Testis (tissue), 3 donors: ENCODE data around the gene ANKRD16. TPM values are rescaled to one million over a fixed set of nuclear protein-coding genes. Genes with fewer than 3 reads are reported as not detected.
"Not testable (repeated sequence)": the region's sequence is repeated elsewhere in the genome, so short reads cannot be mapped to it uniquely, and the experiment has no call there.

ENCODE experiments used
- DNase-seq: peaks from one replicate; pipeline ENCODE4 v3.0.0-alpha.2; 2019
- H3K27ac ChIP-seq, 2 donors: fragments of 200-600 bp; sonication (generic); one replicate each; pipeline ENCODE4 v1.5.1; 2019
- H3K27me3 ChIP-seq: fragments of 200-600 bp; sonication (generic); one replicate; pipeline ENCODE4 v1.5.1; 2019
- H3K36me3 ChIP-seq: fragments of 200-600 bp; sonication (generic); one replicate; pipeline ENCODE4 v1.5.1; 2017; ENCODE audit warnings: low read depth; ENCODE audit errors: missing control alignments
- H3K4me1 ChIP-seq: fragments of 200-600 bp; sonication (generic); one replicate; pipeline ENCODE4 v1.5.1; 2019
- H3K4me3 ChIP-seq, 2 donors: fragments of 200-600 bp; sonication (generic); one replicate each; pipeline ENCODE4 v1.5.1; 2017 to 2019
- H3K9me3 ChIP-seq: fragments of 200-600 bp; sonication (generic); one replicate; pipeline ENCODE4 v1.5.1; 2017
- POLR2A ChIP-seq: fragments of 450-650 bp; IDR thresholded peaks from one replicate; pipeline ENCODE4 v1.6.1; 2017; ENCODE audit warnings: antibody characterized with exemption, mild to moderate bottlenecking, moderate library complexity
- WGBS, 2 donors: methylation state at CpG; one replicate each; pipeline ENCODE4 v1.1.5; 2018; 5-methylcytosine and 5-hydroxymethylcytosine counted together
- intact Hi-C: fragments of 100-400 bp; cut with DNase I; formaldehyde crosslinking; loops from one replicate; pipeline ENCODE4 v1.15.1; 2023; ENCODE audit warnings: low total_unique reads
- polyA plus RNA-seq: library from polyadenylated mRNA; stranded (reverse); fragments of 350-450 nt; fragmentation: Illumina TruSeq; extraction: RNeasy Lipid Tissue Mini Kit (QIAGEN cat#74804); gene quantifications from one replicate; pipeline ENCODE4 v1.2.3, GENCODE V29; 2014; ENCODE audit warnings: low read depth, low replicate concordance; ENCODE audit not compliant: insufficient read depth
- total RNA-seq, 2 donors: library from RNA; depleted of rRNA; stranded (reverse); fragments of >200 nt; gene quantifications; one replicate each; pipeline ENCODE4 v1.2.3, GENCODE V29; 2016
- TF ChIP-seq, protein P1 (sequence below), 3 experiments: fragments of 450-650 bp in 2 of 3; fragments of 200-600 bp in 1 of 3; sonication (generic) in 1 of 3; IDR thresholded peaks; one replicate each; pipeline ENCODE4 v1.5.1; 2016 to 2019; ENCODE audit warnings: antibody characterized with exemption in 3 of 3, mild to moderate bottlenecking in 2 of 3, moderate library complexity in 1 of 3

ANKRD16 gene
- total and polyA plus RNA-seq, 3 donors from 2014 or later: 14.2 to 32.1 (median 30.3) TPM

DNA sequence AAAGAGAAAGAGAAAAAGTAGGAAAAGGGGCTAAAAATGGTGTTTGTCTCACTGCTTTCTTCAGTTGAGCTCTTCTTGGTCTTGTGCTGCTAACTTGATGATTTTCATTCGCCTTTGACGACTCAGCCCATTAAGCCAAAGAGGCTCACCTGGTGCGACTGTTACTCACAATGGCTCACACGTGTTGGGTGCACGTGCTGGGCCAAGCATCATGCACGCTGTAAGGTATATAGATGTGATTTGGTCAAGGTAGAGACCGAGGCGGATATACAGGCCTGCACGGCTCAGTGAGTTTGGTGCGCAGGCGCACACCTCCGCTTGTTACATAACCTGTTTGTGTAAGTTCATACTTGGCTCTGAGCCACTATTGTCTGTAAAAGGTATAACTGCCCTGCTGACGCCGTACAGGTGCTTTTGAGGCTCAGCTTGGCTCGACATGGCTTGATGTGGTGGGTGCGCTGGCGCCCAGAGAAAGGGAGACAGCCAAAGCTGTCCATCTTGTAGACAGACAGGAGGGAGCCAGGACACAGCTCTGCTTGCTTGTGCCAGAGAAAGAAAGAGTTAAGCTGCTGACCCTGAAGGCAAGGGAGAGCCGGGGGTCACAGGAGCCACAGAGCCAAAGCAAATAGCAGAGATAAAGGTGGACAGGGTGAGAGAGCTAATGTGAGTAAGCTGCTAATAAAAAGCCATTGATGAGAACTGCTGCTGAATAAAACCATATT lies 33.6 kb downstream of the ANKRD16 start:
- intact Hi-C loops: no loop called here
- no peaks in the 10 kb centered on the region for H3K9me3 ChIP-seq
- H3K27ac ChIP-seq: no peak overlapping the region
- no peaks in the 10 kb centered on the region for H3K36me3 ChIP-seq
- no peaks in the 10 kb centered on the region for H3K4me1 ChIP-seq
- 68 to 90% methylated on average over 12 to 18 of the region's 18 CpGs for WGBS, 2 donors
- H3K4me3 ChIP-seq: no peak overlapping the region
- DNase-seq: no peak
- no peaks in the 10 kb centered on the region for H3K27me3 ChIP-seq
- TF ChIP-seq POLR2A: no peak
- TF ChIP-seq, protein P1, sequence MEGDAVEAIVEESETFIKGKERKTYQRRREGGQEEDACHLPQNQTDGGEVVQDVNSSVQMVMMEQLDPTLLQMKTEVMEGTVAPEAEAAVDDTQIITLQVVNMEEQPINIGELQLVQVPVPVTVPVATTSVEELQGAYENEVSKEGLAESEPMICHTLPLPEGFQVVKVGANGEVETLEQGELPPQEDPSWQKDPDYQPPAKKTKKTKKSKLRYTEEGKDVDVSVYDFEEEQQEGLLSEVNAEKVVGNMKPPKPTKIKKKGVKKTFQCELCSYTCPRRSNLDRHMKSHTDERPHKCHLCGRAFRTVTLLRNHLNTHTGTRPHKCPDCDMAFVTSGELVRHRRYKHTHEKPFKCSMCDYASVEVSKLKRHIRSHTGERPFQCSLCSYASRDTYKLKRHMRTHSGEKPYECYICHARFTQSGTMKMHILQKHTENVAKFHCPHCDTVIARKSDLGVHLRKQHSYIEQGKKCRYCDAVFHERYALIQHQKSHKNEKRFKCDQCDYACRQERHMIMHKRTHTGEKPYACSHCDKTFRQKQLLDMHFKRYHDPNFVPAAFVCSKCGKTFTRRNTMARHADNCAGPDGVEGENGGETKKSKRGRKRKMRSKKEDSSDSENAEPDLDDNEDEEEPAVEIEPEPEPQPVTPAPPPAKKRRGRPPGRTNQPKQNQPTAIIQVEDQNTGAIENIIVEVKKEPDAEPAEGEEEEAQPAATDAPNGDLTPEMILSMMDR (IDR thresholded peaks at IDR 0.05): no peak

DNA sequence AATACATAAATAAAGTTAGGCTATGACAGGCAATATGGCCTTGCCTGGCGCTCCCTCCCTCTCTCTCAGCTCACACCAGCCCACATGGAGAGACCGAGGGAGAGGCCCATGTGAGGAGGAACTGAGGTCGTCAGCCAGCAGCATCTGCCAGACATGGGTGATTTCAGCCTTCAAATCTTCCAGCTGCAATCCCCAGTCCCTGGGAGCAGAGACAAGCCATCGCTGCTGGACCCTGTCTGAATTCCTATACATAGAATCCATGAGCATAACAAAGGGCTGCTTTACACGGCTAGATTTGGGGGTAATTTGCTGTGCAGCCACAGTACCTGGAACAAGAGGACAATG lies 35.6 kb downstream of the ANKRD16 start:
- no peak for TF ChIP-seq POLR2A
- TF ChIP-seq, protein P1 (IDR thresholded peaks at IDR 0.05): no peak
- intact Hi-C loops: no loop called here
- Histone ChIP-seq H3K36me3 (no peaks in the 10 kb centered on the region), H3K27me3 (no peaks in the 10 kb centered on the region), H3K9me3 (no peaks in the 10 kb centered on the region), H3K4me3 (no peak overlapping the region), H3K27ac (no peak overlapping the region), H3K4me1 (no peaks in the 10 kb centered on the region)
- WGBS, 2 donors: 83 to 87% methylated on average over 5 of the region's 5 CpGs
- no peak for DNase-seq

DNA sequence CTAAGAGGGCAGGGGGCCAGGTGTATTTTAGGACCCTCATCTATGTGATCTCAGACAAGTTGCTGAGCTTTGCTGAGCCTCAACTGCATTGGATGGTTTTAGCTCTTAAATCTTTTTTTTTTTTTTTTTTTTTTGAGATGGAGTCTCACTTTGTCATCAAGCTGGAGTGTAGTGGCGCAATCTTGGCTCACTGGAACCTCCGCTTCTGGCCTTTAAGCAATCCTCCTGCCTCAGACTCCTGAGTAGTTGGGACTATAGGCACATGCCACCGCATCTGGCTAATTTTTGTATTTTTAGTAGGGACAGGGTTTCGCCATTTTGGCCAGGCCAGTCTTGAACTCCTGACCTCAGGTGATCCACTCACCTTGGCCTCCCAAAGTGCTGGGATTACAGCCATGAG lies 43.0 kb downstream of the ANKRD16 start:
- DNase-seq, H3K4me1 ChIP-seq, intact Hi-C loops, H3K9me3 ChIP-seq, H3K27ac ChIP-seq, H3K36me3 ChIP-seq, H3K4me3 ChIP-seq, H3K27me3 ChIP-seq: not testable (repeated sequence)
- WGBS, 2 donors: 97 to 100% methylated on average over 4 of the region's 4 CpGs

DNA sequence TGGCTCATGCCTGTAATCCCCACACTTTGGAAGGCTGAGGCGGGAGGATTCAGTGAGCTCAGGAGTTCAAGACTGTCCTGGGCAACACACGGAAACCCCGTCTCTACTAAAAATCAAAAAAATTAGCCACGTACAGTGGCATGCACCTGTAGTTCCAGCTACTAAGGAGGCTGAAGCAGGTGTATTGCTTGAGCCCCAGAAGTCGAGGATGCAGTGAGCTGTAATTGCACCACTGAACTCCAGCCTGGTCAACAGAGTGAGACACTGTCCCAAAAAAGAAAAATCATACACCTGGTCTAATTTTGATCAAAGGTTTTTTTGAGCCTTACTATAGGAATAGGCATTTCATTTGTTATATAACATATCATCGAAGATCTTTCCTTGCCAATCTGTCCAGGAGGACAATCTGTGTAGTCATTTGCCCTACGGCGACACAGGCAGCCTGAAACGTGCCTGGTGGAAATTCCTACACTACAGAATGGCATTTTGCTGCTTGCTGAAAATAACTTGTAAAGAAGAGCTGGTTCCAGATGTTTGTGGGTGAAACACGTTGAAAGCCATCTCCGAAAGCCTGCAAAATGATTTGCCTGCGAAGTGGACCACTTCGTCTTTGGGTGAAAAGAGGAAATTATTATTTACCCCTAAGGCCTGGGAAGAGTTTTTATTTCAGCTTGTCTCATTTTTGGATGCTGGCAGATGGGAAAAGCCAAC lies 45.2 kb downstream of the ANKRD16 start:
- intact Hi-C loops: no loop called here
- 69 to 80% methylated on average over 13 of the region's 13 CpGs for WGBS, 2 donors
- H3K9me3 ChIP-seq: no peaks in the 10 kb centered on the region
- H3K27me3 ChIP-seq: no peaks in the 10 kb centered on the region
- no peak overlapping the region for H3K27ac ChIP-seq
- TF ChIP-seq POLR2A: no peak
- TF ChIP-seq, protein P1 (IDR thresholded peaks at IDR 0.05): no peak
- no peaks in the 10 kb centered on the region for H3K36me3 ChIP-seq
- no peak overlapping the region for H3K4me3 ChIP-seq
- H3K4me1 ChIP-seq: peaks cover 13% of the 10 kb centered on the region
- DNase-seq: no peak

DNA sequence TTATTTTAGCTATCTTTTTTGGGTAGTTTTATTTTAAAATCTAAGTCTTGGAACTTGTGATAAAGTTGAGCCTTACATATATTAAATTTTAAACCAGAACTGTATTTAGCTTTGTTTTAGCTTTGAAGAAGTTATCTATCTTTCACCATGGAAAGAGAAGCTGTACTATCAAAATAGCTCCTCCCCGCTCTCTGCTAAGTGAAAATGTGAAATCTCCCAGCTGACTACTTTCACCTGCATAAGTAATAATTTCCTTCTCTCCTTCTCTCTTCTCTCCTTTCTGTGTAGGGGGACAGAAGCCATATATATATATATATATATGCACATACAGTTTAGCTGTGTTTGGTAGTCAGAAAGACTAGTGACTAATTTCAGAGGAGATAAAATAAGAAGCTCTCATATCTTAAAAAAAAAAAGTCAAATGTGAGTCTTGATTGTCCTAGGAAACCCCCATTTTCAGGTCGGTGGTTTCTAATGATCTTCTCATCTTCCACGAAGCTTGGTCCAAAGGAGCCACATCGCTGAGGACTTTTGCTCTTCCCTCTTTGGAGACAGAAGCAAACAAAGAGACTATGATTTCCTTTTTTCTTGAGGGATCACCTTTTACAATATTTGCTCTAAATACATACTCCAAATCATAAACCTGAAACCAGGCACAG lies 45.9 kb downstream of the ANKRD16 start:
- no peak overlapping the region for H3K27ac ChIP-seq
- no peak overlapping the region for H3K4me3 ChIP-seq
- H3K4me1 ChIP-seq: peaks cover 13% of the 10 kb centered on the region
- no peaks in the 10 kb centered on the region for H3K9me3 ChIP-seq
- no peaks in the 10 kb centered on the region for H3K27me3 ChIP-seq
- TF ChIP-seq POLR2A: no peak
- TF ChIP-seq, protein P1 (IDR thresholded peaks at IDR 0.05): no peak
- 80 to 82% methylated on average over 4 of the region's 4 CpGs for WGBS, 2 donors
- no peaks in the 10 kb centered on the region for H3K36me3 ChIP-seq
- DNase-seq: no peak
- intact Hi-C loops: no loop called here
